Adipocyte (in vitro differentiated cells): ENCODE results near the gene OBP2A.

ENCODE experiments used
- DNase-seq: peaks from one replicate; pipeline ENCODE4 v3.0.0-alpha.2; 2015; ENCODE audit warnings: low read depth
- H3K27me3 ChIP-seq: replicated peaks from 2 replicates; pipeline ENCODE4 v1.7.0; 2013; ENCODE audit warnings: mild to moderate bottlenecking, low read length, moderate library complexity; ENCODE audit not compliant: control insufficient read depth, insufficient read depth
- H3K36me3 ChIP-seq: 2 replicates; pipeline ENCODE4 v1.7.0; 2013; ENCODE audit warnings: low read length, mild to moderate bottlenecking, moderate library complexity; ENCODE audit not compliant: control insufficient read depth, insufficient read depth, severe bottlenecking
- H3K4me1 ChIP-seq: 2 replicates; pipeline ENCODE4 v1.7.0; 2013; ENCODE audit warnings: mild to moderate bottlenecking, low read length, moderate library complexity; ENCODE audit not compliant: control insufficient read depth, insufficient read depth
- H3K4me3 ChIP-seq: 2 replicates; pipeline ENCODE4 v1.7.0; 2013; ENCODE audit warnings: mild to moderate bottlenecking, low read length, moderate library complexity
- H3K9ac ChIP-seq: 2 replicates; pipeline ENCODE4 v1.7.0; 2013; ENCODE audit warnings: mild to moderate bottlenecking, low read length, moderate library complexity
- H3K9me3 ChIP-seq: 2 replicates; pipeline ENCODE4 v1.7.0; 2013; ENCODE audit warnings: mild to moderate bottlenecking, low read length, moderate library complexity; ENCODE audit not compliant: control insufficient read depth

The OBP2A gene

DNA sequence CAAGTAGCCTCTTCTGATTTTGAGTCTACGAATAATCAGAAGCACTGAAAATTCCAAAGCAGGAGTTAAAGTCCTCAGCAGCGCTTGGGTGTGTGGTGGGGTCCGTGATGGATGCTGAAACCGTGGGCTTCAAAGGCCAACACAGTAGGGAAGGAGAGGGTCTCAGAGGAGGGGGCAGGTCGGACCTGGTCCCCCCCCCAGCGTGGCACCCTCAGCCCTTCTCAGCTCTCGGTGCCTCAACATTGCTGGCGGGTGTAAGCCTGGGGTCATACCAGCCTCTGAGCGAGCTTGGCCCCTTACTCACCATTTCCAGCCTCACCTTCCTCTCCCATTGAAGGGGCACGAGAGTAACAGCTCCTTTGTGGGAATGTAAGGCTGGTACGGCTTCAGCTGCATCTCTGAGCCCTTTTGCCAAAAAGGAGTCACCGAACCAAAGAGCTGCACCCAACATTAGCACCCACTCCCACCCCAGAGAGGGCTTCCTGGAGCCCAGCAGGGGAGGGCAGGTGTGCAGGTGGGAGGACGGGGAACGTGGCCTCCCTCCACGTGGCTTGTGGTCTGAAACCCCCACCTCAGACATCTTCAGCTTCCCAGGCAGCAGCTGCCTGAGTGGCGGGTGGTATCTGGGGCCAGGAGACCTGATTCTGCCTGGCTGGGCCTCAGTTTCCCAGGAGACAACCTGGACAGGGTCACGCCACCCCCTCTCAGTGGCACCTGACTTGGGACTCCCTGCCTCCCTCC is 31.4 kb upstream of the OBP2A start:
- no peak for DNase-seq
- H3K9ac ChIP-seq, result no peak overlapping the region
- peaks cover 2% of the 10 kb centered on the region for H3K9me3 ChIP-seq
- no peaks in the 10 kb centered on the region for H3K36me3 ChIP-seq
- H3K27me3 ChIP-seq, result peaks cover 17% of the 10 kb centered on the region
- H3K4me3 ChIP-seq, result no peak overlapping the region
- peaks cover 4% of the 10 kb centered on the region for H3K4me1 ChIP-seq

DNA sequence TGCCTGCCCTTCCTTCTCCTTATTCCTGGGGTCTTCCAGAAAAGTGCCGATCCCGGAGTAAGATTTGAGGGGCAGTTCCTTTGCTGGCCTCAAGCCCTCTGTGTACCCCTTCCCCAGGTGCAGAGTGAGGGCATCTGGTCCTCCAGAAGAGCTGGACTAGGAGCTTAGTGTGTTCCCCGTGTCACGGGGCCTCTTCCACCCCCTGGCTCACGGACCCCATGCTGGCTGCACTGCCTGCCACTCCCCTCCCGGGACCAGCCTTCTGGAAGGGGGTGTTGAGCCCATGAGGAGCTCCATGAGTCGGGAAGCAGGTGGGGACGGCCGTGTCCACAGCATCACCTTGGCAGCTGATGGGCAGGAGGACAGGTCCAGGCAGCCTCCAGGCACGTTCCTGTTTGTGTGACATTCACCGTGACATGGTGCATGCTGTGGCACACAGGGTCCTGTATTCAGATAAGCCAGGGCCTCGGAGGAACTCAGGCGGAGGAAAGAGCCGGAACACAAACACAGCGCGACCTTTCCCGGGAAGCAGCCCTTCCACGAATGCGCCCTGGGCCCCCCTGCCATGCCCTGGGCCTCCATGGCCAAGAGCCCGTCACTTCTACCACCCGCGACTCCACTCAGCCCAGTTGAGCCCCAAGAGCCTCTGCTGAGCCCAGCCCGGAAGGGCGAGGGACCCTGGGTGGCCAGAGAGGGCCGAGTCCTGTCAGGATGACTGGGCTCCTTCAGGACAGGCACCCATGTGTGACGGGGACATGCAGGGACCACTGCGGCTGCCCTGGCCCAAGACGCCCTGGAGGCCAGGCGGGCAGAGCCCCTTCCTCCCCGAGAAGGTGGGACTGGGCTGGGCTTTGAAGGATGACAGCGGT is 30.6 kb upstream of the OBP2A start:
- DNase-seq, result no peak
- H3K36me3 ChIP-seq, result no peaks in the 10 kb centered on the region
- H3K4me1 ChIP-seq, result peaks cover 4% of the 10 kb centered on the region
- H3K4me3 ChIP-seq, result no peak overlapping the region
- H3K9me3 ChIP-seq, result no peaks in the 10 kb centered on the region
- H3K9ac ChIP-seq, result no peak overlapping the region
- peaks cover 20% of the 10 kb centered on the region for H3K27me3 ChIP-seq

DNA sequence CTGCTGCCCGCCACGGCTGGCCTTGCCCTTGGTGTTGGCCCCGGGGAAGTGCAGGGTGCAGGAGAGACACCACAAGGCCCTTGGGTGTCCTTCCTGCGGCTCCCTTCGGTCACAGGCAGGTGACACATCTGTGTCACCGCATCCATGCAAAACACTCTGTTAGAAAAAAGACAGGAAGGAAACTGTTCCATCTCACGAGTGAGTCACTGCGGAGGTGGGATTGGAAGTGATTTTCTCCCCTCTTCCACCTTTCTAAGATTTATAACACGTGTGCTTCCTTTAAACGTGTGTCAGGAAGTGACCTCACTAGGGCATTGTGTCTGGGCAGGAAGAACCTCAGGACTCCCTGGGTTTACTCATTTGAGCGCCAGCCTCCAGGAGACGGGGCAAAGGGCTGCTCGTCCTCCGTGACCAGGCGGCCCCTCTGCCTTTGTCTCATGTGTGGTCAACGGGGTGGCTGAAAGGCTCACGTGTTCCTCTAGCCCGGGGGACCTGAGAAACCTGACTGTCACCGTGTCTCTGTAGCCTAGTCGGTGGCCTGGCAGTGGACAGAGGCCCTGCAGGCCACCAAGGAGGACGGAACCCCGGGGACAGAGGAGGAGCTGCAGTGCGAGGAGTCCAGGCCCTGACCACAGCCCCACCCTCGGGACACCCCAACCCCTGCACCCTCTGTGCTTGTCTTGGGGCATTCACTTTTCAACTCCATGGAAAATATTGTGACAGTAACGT is 29.6 kb upstream of the OBP2A start:
- no peak for DNase-seq

DNA sequence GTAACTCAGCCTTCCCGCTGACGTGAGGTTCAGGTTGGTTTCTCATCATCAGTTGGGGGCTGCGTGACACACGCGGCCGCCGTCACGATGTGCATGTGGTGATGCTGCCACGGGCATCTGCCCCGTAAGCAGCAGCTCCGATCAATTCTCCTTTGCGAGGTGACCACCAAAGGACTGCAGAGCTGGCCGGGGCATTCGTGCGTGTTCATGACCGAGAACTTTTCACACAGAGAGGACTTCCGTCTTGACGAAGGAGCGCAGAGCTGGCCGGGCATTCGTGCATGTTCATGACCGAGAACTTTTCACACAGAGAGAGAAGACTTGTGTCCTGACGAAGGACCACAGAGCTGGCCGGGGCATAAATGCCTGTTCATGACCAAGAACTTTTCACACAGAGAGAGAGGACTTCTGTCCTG is 28.5 kb upstream of the OBP2A start:
- H3K9me3 ChIP-seq, result no peaks in the 10 kb centered on the region

More for the DNA sequence above, 29.6 kb upstream of the OBP2A start:
- H3K4me1 ChIP-seq, result peaks cover 4% of the 10 kb centered on the region
- peaks cover 20% of the 10 kb centered on the region for H3K27me3 ChIP-seq
- H3K9me3 ChIP-seq, result no peaks in the 10 kb centered on the region
- no peak overlapping the region for H3K4me3 ChIP-seq
- H3K36me3 ChIP-seq, result no peaks in the 10 kb centered on the region
- no peak overlapping the region for H3K9ac ChIP-seq

DNA sequence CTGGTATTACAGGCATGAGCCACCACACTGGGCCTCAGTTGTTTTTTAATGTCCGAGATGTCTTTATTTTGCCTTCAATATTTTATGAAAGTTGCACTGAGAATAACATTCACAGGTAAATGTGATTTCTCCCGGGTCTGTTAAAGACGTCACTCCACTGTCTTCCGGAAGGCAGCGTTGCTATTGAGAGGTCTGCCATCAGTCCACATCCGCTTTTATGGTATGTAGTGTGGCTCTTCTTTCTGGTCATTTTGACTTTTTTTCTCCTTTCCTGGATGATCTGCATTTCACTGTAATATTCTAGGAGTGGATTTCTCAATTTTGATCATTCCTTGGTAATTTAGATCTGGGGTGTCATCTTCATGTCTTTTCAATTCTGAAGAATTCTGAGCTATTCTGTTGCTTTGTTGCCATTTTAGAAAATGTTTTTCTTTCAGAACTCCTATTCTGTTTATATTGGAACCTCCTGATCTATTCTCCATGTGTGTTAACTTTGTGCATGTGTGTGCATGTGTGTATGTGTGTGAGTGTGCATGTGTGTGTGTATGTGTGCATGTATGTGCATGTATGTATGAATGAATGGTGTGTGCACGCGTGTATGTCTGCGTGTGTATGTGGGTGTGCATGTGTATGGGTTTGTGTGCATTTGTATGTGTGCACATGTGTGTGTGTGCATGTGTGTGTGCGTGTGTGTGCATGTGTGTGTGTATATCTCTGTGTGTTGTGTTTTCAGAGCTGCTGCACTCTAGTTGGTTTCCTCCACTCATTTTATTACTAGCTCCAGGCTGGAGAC is 26.6 kb upstream of the OBP2A start:
- no peak overlapping the region for H3K9ac ChIP-seq
- H3K4me1 ChIP-seq, result peaks cover 4% of the 10 kb centered on the region
- DNase-seq, result no peak
- H3K27me3 ChIP-seq, result peaks cover 34% of the 10 kb centered on the region
- H3K9me3 ChIP-seq, result no peaks in the 10 kb centered on the region
- H3K4me3 ChIP-seq, result no peak overlapping the region
- no peaks in the 10 kb centered on the region for H3K36me3 ChIP-seq

More for the DNA sequence above, 28.5 kb upstream of the OBP2A start:
- no peak overlapping the region for H3K4me3 ChIP-seq
- no peak overlapping the region for H3K9ac ChIP-seq
- no peaks in the 10 kb centered on the region for H3K4me1 ChIP-seq
- H3K27me3 ChIP-seq, result peaks cover 21% of the 10 kb centered on the region
- DNase-seq, result no peak
- no peaks in the 10 kb centered on the region for H3K36me3 ChIP-seq

DNA sequence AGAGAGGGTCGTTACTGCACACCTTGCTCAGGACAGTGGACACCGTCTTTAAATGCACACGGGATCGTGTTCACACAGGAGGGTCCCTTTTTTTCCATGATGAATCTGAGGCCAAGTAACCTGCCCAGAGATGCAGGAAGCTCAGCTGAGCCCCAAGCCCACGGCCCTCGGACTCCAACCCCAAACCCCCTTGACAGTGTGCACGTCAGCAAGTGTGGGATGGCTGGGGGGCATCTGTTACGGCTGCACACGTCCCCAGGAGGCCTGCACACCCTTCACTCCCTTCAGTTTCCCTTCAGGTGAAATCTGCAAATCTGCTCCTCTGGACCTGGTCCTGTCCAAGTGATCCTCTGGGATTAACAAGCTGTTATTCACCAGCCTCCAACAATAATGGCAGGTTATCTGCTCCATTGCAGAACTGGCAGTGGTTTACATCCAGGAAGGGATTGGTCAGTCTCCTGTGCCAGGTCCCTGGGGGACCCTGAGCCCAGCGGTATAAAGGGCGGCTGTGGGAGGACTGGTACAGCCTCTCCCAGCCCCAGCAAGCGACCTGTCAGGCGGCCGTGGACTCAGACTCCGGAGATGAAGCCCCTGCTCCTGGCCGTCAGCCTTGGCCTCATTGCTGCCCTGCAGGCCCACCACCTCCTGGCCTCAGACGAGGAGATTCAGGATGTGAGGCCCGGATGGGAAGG is 24.9 kb upstream of the OBP2A start, which contains the start of gene LCN1:
Gene LCN1 (plus strand): TSS at position 525 of the 692 bp plus-strand sequence. CDS start 58 bp downstream, at position 583.
- Histone ChIP-seq H3K27me3 (peaks cover 38% of the 10 kb centered on the region), H3K9me3 (no peaks in the 10 kb centered on the region), H3K9ac (no peak within 1 kb of the TSS), H3K4me1 (peaks cover 4% of the 10 kb centered on the region), H3K36me3 (no peaks in the 10 kb centered on the region), H3K4me3 (no peak within 1 kb of the TSS)
- no peak for DNase-seq

DNA sequence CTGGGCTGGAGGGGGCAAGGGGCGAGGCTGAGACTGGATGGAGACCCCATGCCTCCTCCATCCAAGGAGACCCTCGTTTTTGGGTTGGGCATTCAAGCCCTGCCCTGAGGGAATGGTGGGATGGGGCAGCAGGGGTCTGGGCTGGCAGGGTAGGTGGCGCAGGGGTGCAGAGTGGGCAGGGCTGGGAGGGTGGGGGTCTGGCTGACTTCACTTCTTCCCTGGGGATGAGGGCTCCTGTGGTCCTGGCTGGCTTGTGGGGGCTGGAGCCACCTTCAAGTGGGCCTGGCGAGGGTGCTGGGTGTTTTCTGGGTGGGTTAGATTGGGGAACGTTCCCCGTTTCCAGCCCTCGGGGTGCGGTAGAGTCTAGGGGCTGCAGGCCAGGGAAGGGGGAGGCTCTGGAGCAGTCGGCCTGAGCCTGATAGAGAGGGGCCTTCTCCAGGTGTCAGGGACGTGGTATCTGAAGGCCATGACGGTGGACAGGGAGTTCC is 24.3 kb upstream of the OBP2A start:
- Histone ChIP-seq H3K9me3 (no peaks in the 10 kb centered on the region), H3K4me3 (no peak overlapping the region), H3K9ac (no peak overlapping the region), H3K36me3 (no peaks in the 10 kb centered on the region), H3K27me3 (peaks cover 38% of the 10 kb centered on the region), H3K4me1 (peaks cover 4% of the 10 kb centered on the region)
- DNase-seq, result no peak

DNA sequence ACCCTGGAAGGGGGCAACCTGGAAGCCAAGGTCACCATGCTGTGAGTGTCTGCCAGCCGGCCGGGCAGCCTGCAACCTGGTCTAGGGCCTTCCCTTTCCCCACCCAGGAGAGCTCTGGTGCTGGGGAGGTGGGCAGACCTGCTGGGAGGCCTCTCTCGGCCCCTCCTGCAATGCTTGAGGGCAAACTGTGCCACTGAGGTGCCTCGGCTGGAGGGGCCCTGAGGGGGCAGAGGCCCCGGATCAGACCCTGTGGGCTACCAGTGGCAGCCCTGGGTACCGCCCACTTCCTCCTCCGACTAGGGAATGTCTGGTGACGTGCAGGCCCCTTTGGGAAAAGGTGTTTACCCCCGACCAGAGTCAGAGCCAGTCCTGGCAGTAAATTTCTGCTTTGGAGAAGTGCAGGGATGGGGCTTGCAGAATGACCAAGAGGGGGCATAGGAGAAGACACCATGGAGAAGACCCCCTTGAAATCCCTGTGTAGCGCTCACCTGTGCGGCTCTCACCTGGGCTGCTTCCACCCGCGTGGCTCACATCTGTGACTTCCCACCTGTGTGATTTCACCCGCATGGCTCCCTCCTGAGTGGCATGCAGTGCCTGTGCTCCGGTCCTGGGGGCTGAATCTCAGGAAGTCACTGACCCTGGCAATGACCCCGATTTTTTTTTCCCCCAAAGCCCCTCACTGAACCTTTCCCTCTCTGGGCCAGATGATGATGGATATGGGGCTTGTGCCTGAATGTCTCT is 23.6 kb upstream of the OBP2A start:
- DNase-seq, result no peak
- peaks cover 4% of the 10 kb centered on the region for H3K4me1 ChIP-seq
- H3K9me3 ChIP-seq, result no peaks in the 10 kb centered on the region
- no peaks in the 10 kb centered on the region for H3K36me3 ChIP-seq
- no peak overlapping the region for H3K4me3 ChIP-seq
- no peak overlapping the region for H3K9ac ChIP-seq
- peaks cover 42% of the 10 kb centered on the region for H3K27me3 ChIP-seq

DNA sequence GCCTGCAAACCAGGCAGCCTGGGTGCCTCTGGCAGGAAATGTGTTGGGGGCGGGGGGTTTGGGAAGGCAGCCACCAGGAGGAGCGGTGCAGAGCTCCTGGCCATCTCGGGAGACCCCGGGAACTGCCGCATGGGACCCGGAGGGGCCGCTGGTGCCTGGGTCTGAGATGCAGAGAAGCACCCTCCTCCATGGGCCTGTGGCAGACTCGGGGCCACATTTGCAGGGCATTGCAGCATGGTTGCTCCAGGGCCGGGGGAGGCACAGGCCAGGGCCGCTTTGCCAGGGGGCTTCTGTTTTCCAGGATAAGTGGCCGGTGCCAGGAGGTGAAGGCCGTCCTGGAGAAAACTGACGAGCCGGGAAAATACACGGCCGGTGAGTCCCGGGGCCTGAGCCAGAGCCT is 23.0 kb upstream of the OBP2A start:
- Histone ChIP-seq H3K9ac (no peak overlapping the region), H3K4me3 (no peak overlapping the region), H3K36me3 (no peaks in the 10 kb centered on the region), H3K4me1 (peaks cover 4% of the 10 kb centered on the region), H3K9me3 (no peaks in the 10 kb centered on the region), H3K27me3 (peaks cover 38% of the 10 kb centered on the region)
- no peak for DNase-seq
